K562 (cell line): Measurements from ENCODE around the gene MAGEB2.

Experiments used
- HMGXB4 ChIP-seq: sonication (generic); formaldehyde crosslinking; IDR thresholded peaks from 2 replicates; pipeline ENCODE4 v1.8.1; 2023; ENCODE audit warnings: mild to moderate bottlenecking, missing genetic modification reagents
- PURB ChIP-seq: sonication (generic); formaldehyde crosslinking; IDR thresholded peaks from 2 replicates; pipeline ENCODE4 v1.9.0; 2021; ENCODE audit warnings: low read depth, mild to moderate bottlenecking, missing genetic modification reagents
- ZNF263 ChIP-seq: sonication (generic); formaldehyde crosslinking; IDR thresholded peaks from 2 replicates; pipeline ENCODE4 v1.8.0; 2022; ENCODE audit warnings: mild to moderate bottlenecking, missing genetic modification reagents, borderline replicate concordance

- TF ChIP-seq PURB (CRISPR knock-in tag) (no peak), HMGXB4 (CRISPR knock-in tag) (no peak), ZNF263 (no peak)
Measured at GRCh38 chrX:30220661-30221060, 5.3 kb downstream of the MAGEB2 start.
